ENCODE results near the gene CEP135.
"Not testable (repeated sequence)": the region's sequence is repeated elsewhere in the genome, so short reads cannot be mapped to it uniquely, and the experiment has no call there.

Gene CEP135

DNA sequence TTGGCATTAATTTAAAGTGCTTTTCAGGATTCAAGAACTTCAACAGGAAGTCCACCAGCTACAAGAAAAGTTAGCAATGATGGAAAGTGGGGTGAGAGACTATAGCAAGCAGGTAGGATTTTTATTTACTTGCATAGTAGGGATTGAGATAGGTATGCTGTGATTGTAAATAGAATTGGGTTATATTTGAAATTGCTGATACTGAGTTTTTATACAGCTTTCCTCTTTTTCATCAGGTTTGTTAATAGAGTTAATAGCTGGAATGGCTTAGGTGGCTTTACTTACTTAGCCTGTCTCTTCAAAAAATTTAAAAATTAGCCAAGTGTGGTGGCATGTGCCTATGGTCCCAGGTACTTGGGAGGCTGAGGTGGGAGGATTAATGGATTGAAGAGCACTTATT lies 10.9 kb downstream of the CEP135 start:
- ATAC-seq (ENCODE audit: low read depth) (no peak), DNase-seq (ENCODE audit: low spot score) (no peak)
- peaks cover 60% of the 10 kb centered on the region for H3K36me3 ChIP-seq (ENCODE audit: low read depth)
- H3K4me1 ChIP-seq (ENCODE audit: insufficient read depth, poor library complexity, severe bottlenecking) = no peaks in the 10 kb centered on the region
- H3K9me3 ChIP-seq (ENCODE audit: severe bottlenecking) = no peaks in the 10 kb centered on the region
- H3K27ac ChIP-seq (ENCODE audit: poor library complexity, severe bottlenecking) = no peak overlapping the region
- no peak overlapping the region for H3K4me3 ChIP-seq (ENCODE audit: severe bottlenecking)
- H3K27me3 ChIP-seq (ENCODE audit: insufficient read depth, poor library complexity, severe bottlenecking) = no peaks in the 10 kb centered on the region
- no peak for TF ChIP-seq CTCF (IDR thresholded peaks at IDR 0.05; ENCODE audit: poor library complexity, severe bottlenecking)

GRCh38 chr4:55964046-55964445 lies 15.3 kb downstream of the CEP135 start:
- ATAC-seq (ENCODE audit: low read depth) = no peak
- Histone ChIP-seq H3K36me3 (ENCODE audit: low read depth) (peaks cover 52% of the 10 kb centered on the region), H3K27me3 (ENCODE audit: insufficient read depth, poor library complexity, severe bottlenecking) (no peaks in the 10 kb centered on the region), H3K4me1 (ENCODE audit: insufficient read depth, poor library complexity, severe bottlenecking) (no peaks in the 10 kb centered on the region), H3K9me3 (ENCODE audit: severe bottlenecking) (no peaks in the 10 kb centered on the region), H3K4me3 (ENCODE audit: severe bottlenecking) (no peak overlapping the region), H3K27ac (ENCODE audit: poor library complexity, severe bottlenecking) (no peak overlapping the region)
- TF ChIP-seq CTCF (IDR thresholded peaks at IDR 0.05; ENCODE audit: poor library complexity, severe bottlenecking) = no peak
- no peak for DNase-seq (ENCODE audit: low spot score)

GRCh38 chr4:55965585-55965984 lies 16.8 kb downstream of the CEP135 start:
- no peak for ATAC-seq (ENCODE audit: low read depth)
- peaks cover 41% of the 10 kb centered on the region for H3K36me3 ChIP-seq (ENCODE audit: low read depth)
- DNase-seq (ENCODE audit: low spot score) = no peak
- H3K27ac ChIP-seq (ENCODE audit: poor library complexity, severe bottlenecking) = no peak overlapping the region
- no peak overlapping the region for H3K4me3 ChIP-seq (ENCODE audit: severe bottlenecking)
- no peaks in the 10 kb centered on the region for H3K9me3 ChIP-seq (ENCODE audit: severe bottlenecking)
- no peak for TF ChIP-seq CTCF (IDR thresholded peaks at IDR 0.05; ENCODE audit: poor library complexity, severe bottlenecking)
- no peaks in the 10 kb centered on the region for H3K27me3 ChIP-seq (ENCODE audit: insufficient read depth, poor library complexity, severe bottlenecking)
- H3K4me1 ChIP-seq (ENCODE audit: insufficient read depth, poor library complexity, severe bottlenecking) = no peaks in the 10 kb centered on the region

- H3K4me3 ChIP-seq (ENCODE audit: severe bottlenecking); H3K9me3 ChIP-seq (ENCODE audit: severe bottlenecking); ATAC-seq (ENCODE audit: low read depth); H3K27ac ChIP-seq (ENCODE audit: poor library complexity, severe bottlenecking); H3K27me3 ChIP-seq (ENCODE audit: insufficient read depth, poor library complexity, severe bottlenecking); DNase-seq (ENCODE audit: low spot score); H3K4me1 ChIP-seq (ENCODE audit: insufficient read depth, poor library complexity, severe bottlenecking): not testable (repeated sequence)
- peaks cover 48% of the 10 kb centered on the region for H3K36me3 ChIP-seq (ENCODE audit: low read depth)
These were observed 17.6 kb downstream of the CEP135 start for GRCh38 chr4:55966324-55966723.

GRCh38 chr4:55967376-55967775 lies 18.6 kb downstream of the CEP135 start:
- Histone ChIP-seq H3K9me3 (ENCODE audit: severe bottlenecking) (no peaks in the 10 kb centered on the region), H3K27ac (ENCODE audit: poor library complexity, severe bottlenecking) (no peak overlapping the region), H3K4me1 (ENCODE audit: insufficient read depth, poor library complexity, severe bottlenecking) (no peaks in the 10 kb centered on the region), H3K4me3 (ENCODE audit: severe bottlenecking) (no peak overlapping the region), H3K27me3 (ENCODE audit: insufficient read depth, poor library complexity, severe bottlenecking) (no peaks in the 10 kb centered on the region), H3K36me3 (ENCODE audit: low read depth) (peaks cover 59% of the 10 kb centered on the region)
- no peak for TF ChIP-seq CTCF (IDR thresholded peaks at IDR 0.05; ENCODE audit: poor library complexity, severe bottlenecking)
- ATAC-seq (ENCODE audit: low read depth) (no peak), DNase-seq (ENCODE audit: low spot score) (no peak)
